Activated CD4-positive, alpha-beta T cell treated with anti-CD3 and anti-CD28 coated beads, Interleukin-2, Interleukin-6, amounts not matched to agents 100 ng/mL and 50 ng/mL, durations not matched to agents 16 hours and 8 hours (primary cell): Measurements from ENCODE around the gene CCK.
A peak's percentile ranks its signal among the peaks of the same experiment; 100 is the strongest.

Experiments used
- DNase-seq: peaks from one replicate; pipeline ENCODE4 v3.0.0-alpha.2; 2020

Gene CCK

GRCh38 chr3:42267878-42268277, 1.9 kb upstream of the CCK start:
- DNase-seq = no peak

- DNase-seq = no peak
Observed at GRCh38 chr3:42265059-42265991, 660 bp downstream of the CCK start.

- DNase-seq = no peak
Observed at GRCh38 chr3:42264399-42265058, 1.5 kb downstream of the CCK start.

GRCh38 chr3:42263354-42264346, 2.3 kb downstream of the CCK start:
- peak; percentile 5 for DNase-seq

GRCh38 chr3:42262525-42262924, 3.5 kb downstream of the CCK start:
- DNase-seq = no peak

GRCh38 chr3:42257007-42257406, 9.0 kb downstream of the CCK start:
- DNase-seq = no peak

- DNase-seq = peak; percentile 15
Observed at GRCh38 chr3:42256135-42256819, 9.7 kb downstream of the CCK start.

- no peak for DNase-seq
Observed at GRCh38 chr3:42254566-42254965, 11.4 kb downstream of the CCK start.

- DNase-seq = no peak
Observed at GRCh38 chr3:42250761-42251160, 15.2 kb downstream of the CCK start.

- DNase-seq = peak; percentile 73
Observed at GRCh38 chr3:42247576-42248027, 18.4 kb downstream of the CCK start.

- DNase-seq = no peak
Observed at GRCh38 chr3:42246091-42246490, 19.9 kb downstream of the CCK start.

GRCh38 chr3:42236611-42237010, 29.4 kb downstream of the CCK start:
- DNase-seq = no peak

- DNase-seq = no peak
Observed at GRCh38 chr3:42235532-42235931, 30.5 kb downstream of the CCK start.

- DNase-seq = no peak
Observed at GRCh38 chr3:42230860-42231259, 35.1 kb downstream of the CCK start.

- DNase-seq = no peak
Observed at GRCh38 chr3:42229942-42230688, 35.9 kb downstream of the CCK start.

GRCh38 chr3:42229266-42229941, 36.6 kb downstream of the CCK start:
- no peak for DNase-seq

GRCh38 chr3:42228796-42229195, 37.2 kb downstream of the CCK start:
- DNase-seq = no peak

- DNase-seq = no peak
Observed at GRCh38 chr3:42226470-42227425, 39.2 kb downstream of the CCK start.

- DNase-seq = no peak
Observed at GRCh38 chr3:42225486-42226363, 40.3 kb downstream of the CCK start.
